HCT116 (cell line): ENCODE measurements around the gene TMEM223. TPM values are rescaled to one million over a fixed set of nuclear protein-coding genes. Genes with fewer than 3 reads are reported as not detected.

Experiments
- ATAC-seq: fragments of 200-7000 bp; cut with Tn5 transposase; 2 replicates; pipeline ENCODE4 v1.9.1; 2020; ENCODE audit warnings: mild to moderate bottlenecking, moderate library complexity
- BruUV-seq: library from RNA; stranded (reverse); fragments of 400-500 nt; replicated peaks from 2 replicates; lab custom pipeline; 2021; lab: Mats Ljungman, UMichigan
- CTCF ChIA-PET: fragments of 300-600 bp; sonication (Branson Sonifier 250); formaldehyde crosslinking; loops from one replicate; lab custom pipeline; 2021; ENCODE audit warnings: antibody characterized with exemption; lab: Charles Lee
- POLR2A ChIA-PET: fragments of 300-600, 350-600 bp; sonication (Branson Sonifier 250); formaldehyde crosslinking; loops from one replicate; lab custom pipeline; 2021; ENCODE audit warnings: antibody characterized with exemption; lab: Charles Lee
- RAD21 ChIA-PET, 2 experiments: fragments of 300-600 bp; sonication (Branson Sonifier 250); formaldehyde crosslinking; loops; one replicate each; lab custom pipeline; 2023; ENCODE audit warnings: low total read pairs in 2 of 2; ENCODE audit not compliant: uncharacterized antibody in 2 of 2, unreplicated experiment in 2 of 2, low non-redundant PET in 1 of 2; lab: Charles Lee
- DNase-seq: peaks from one replicate; pipeline ENCODE4 v3.0.0-alpha.2; 2010; ENCODE audit warnings: low read depth, low spot score
- H2AFZ ChIP-seq: fragments of 200-600 bp; shearing (Covaris generic), sonication (generic); 2 replicates; pipeline ENCODE4 v1.6.1; 2017; ENCODE audit warnings: low read depth, mixed run types, mixed read lengths, antibody characterized with exemption, low read length; ENCODE audit not compliant: poor library complexity, severe bottlenecking
- H3K27ac ChIP-seq: 2 replicates; pipeline ENCODE4 v1.5.1; 2012; ENCODE audit warnings: low read depth, low read length
- H3K27me3 ChIP-seq: fragments of 200-600 bp; sonication (generic); 2 replicates; pipeline ENCODE4 v1.6.1; 2016; ENCODE audit warnings: mixed run types, low read length, mixed read lengths; ENCODE audit not compliant: insufficient read depth
- H3K36me3 ChIP-seq, 2 experiments: fragments of 200-500 bp in 1 of 2; fragments of 200-600 bp in 1 of 2; sonication (Bioruptor generic) in 1 of 2; sonication (generic) in 1 of 2; 2 replicates each; pipeline versions ENCODE4 v1.5.1 to v1.6.1; 2014 to 2016; ENCODE audit warnings: low read length in 2 of 2, inconsistent platforms in 1 of 2, mixed read lengths in 1 of 2, mixed run types in 1 of 2; ENCODE audit not compliant: insufficient read depth in 2 of 2, control insufficient read depth in 1 of 2
- H3K4me1 ChIP-seq, 2 experiments: fragments of 200-600 bp in 1 of 2; sonication (generic) in 1 of 2; 2 replicates each; pipeline versions ENCODE4 v1.5.1 to v1.6.1; 2012 to 2017; ENCODE audit warnings: low read length in 2 of 2, inconsistent platforms in 1 of 2, mild to moderate bottlenecking in 1 of 2, mixed read lengths in 1 of 2, mixed run types in 1 of 2, moderate library complexity in 1 of 2; ENCODE audit not compliant: insufficient read depth in 2 of 2, control insufficient read depth in 1 of 2
- H3K4me2 ChIP-seq: fragments of 200-600 bp; sonication (generic); 2 replicates; pipeline ENCODE4 v1.6.1; 2017; ENCODE audit warnings: mixed run types, low read length, mixed read lengths
- H3K4me3 ChIP-seq, 2 experiments: fragments of 200-600 bp in 1 of 2; sonication (generic) in 1 of 2; replicated peaks in 1 of 2; 2 replicates each; pipeline ENCODE4 v1.5.1; 2011 to 2016; ENCODE audit warnings: low read length in 2 of 2, control low read depth in 1 of 2, low read depth in 1 of 2, mild to moderate bottlenecking in 1 of 2, mixed read lengths in 1 of 2, mixed run types in 1 of 2
- H3K79me2 ChIP-seq: fragments of 200-600 bp; sonication (generic); 2 replicates; pipeline ENCODE4 v1.6.1; 2017; ENCODE audit warnings: mild to moderate bottlenecking, mixed run types, low read length, moderate library complexity, mixed read lengths; ENCODE audit not compliant: insufficient read depth
- H3K9ac ChIP-seq: fragments of 200-600 bp; sonication (generic); 2 replicates; pipeline ENCODE4 v1.6.1; 2016; ENCODE audit warnings: low read length, mixed read lengths
- H3K9me2 ChIP-seq: fragments of 200-600 bp; sonication (generic), shearing (Covaris generic); 2 replicates; pipeline ENCODE4 v1.6.1; 2017; ENCODE audit warnings: mixed run types, mild to moderate bottlenecking, moderate library complexity; ENCODE audit not compliant: insufficient read depth
- H3K9me3 ChIP-seq, 2 experiments: fragments of 200-500 bp in 1 of 2; fragments of 200-600 bp in 1 of 2; sonication (Bioruptor generic) in 1 of 2; sonication (generic) in 1 of 2; 2 replicates each; pipeline ENCODE4 v1.6.1; 2014 to 2017; ENCODE audit warnings: low read length in 2 of 2, mixed read lengths in 2 of 2, inconsistent platforms in 1 of 2, low read depth in 1 of 2, mild to moderate bottlenecking in 1 of 2, mixed run types in 1 of 2, moderate library complexity in 1 of 2; ENCODE audit not compliant: control insufficient read depth in 1 of 2, insufficient read depth in 1 of 2
- H4K20me1 ChIP-seq: fragments of 200-600 bp; sonication (generic), shearing (Covaris generic); 2 replicates; pipeline ENCODE4 v1.6.1; 2017; ENCODE audit warnings: mixed run types, mild to moderate bottlenecking, moderate library complexity; ENCODE audit not compliant: insufficient read depth
- CBX3 ChIP-seq: IDR thresholded peaks from 2 replicates; pipeline ENCODE4 v1.6.1; 2012; ENCODE audit warnings: low read depth
- EGR1 ChIP-seq: IDR thresholded peaks from 2 replicates; pipeline ENCODE4 v1.6.1; 2012; ENCODE audit warnings: low read depth
- FOSL1 ChIP-seq: IDR thresholded peaks from 2 replicates; pipeline ENCODE4 v1.6.1; 2012; ENCODE audit warnings: low read depth
- REST ChIP-seq: IDR thresholded peaks from 2 replicates; pipeline ENCODE4 v1.6.1; 2012; ENCODE audit warnings: low read depth
- SIN3A ChIP-seq: IDR thresholded peaks from 2 replicates; pipeline ENCODE4 v1.6.1; 2012; ENCODE audit warnings: low read depth
- SRF ChIP-seq: IDR thresholded peaks from 2 replicates; pipeline ENCODE4 v1.6.1; 2012; ENCODE audit warnings: low read depth
- TCF7L2 ChIP-seq: IDR thresholded peaks from 2 replicates; pipeline ENCODE4 v1.7.0; 2011; ENCODE audit warnings: borderline replicate concordance, inconsistent platforms; ENCODE audit not compliant: insufficient read depth, insufficient read length; ENCODE audit errors: extremely low read depth
- ZFX ChIP-seq: fragments of 450-650 bp; IDR thresholded peaks from 2 replicates; pipeline ENCODE4 v1.6.1; 2017
- ZNF274 ChIP-seq: fragments of 200-500 bp; sonication (Bioruptor generic); IDR thresholded peaks from 2 replicates; pipeline ENCODE4 v1.6.1; 2014; ENCODE audit warnings: mild to moderate bottlenecking, low read depth, low read length, inconsistent platforms
- intact Hi-C: fragments of 100-400 bp; cut with micrococcal nuclease; formaldehyde crosslinking; loops from 2 replicates; pipeline ENCODE4 v1.10.0; 2022
- microRNA-seq: library from miRNA; unstranded; fragments of <30 nt; microRNA quantifications from one replicate; pipeline ENCODE4, GENCODE V29; 2016; ENCODE audit warnings: borderline number of aligned reads
- total RNA-seq: library from RNA; stranded (reverse); gene quantifications from one replicate; pipeline ENCODE4 v1.2.1, GENCODE V29; 2021; ENCODE audit not compliant: unreplicated experiment

Gene TMEM223
- total RNA-seq, 1 experiment from 2014 or later: 18.4 TPM

GRCh38 chr11:62747475-62748160 is 44.2 kb downstream of the TMEM223 start:
- no peak overlapping the region for H3K4me2 ChIP-seq
- H3K9me3 ChIP-seq: no peaks in the 10 kb centered on the region
- no peaks in the 10 kb centered on the region; a peak in 1 of 4 replicates for H3K4me1 ChIP-seq
- H3K4me3 ChIP-seq: no peak overlapping the region
- no TSS peak for BruUV-seq
- no peak for DNase-seq
- TF ChIP-seq SIN3A (no peak), SRF (no peak), ZNF274 (no peak), REST (no peak), CBX3 (no peak), FOSL1 (no peak), EGR1 (no peak), TCF7L2 (no peak), ZFX (no peak)
- ChIA-PET RAD21 (no interaction called here), POLR2A (interaction anchor here (1.2 kb wide), 1 partner anchor 13 kb away, joined by 3 read pairs; the partner anchor contains the start of gene POLR2G), CTCF (no interaction called here)
- H3K79me2 ChIP-seq: no peaks in the 10 kb centered on the region
- no peaks in the 10 kb centered on the region for H3K27me3 ChIP-seq
- H3K27ac ChIP-seq: no peak overlapping the region
- no peaks in the 10 kb centered on the region for H3K9me2 ChIP-seq
- H3K9ac ChIP-seq: no peak overlapping the region
- no peaks in the 10 kb centered on the region for H3K36me3 ChIP-seq
- no peak for ATAC-seq
- no peaks in the 10 kb centered on the region for H4K20me1 ChIP-seq
- no peak overlapping the region for H2AFZ ChIP-seq
- intact Hi-C loops: no loop called here

Small RNA genes lying within 50 kb of the gene (microRNA-seq; reads per million reads assigned to microRNA genes)
- gene MIR6514 (1.2 reads per million), gene MIR6748 (not detected)

Other genes starting within 250 kb of the TMEM223 start
- gene AHNAK, start 245.2 kb downstream of the TMEM223 start, total RNA-seq: 239 TPM
- 1,901 TPM for gene EEF1G, start 218.1 kb downstream of the TMEM223 start, total RNA-seq
- 49.0 TPM for gene TUT1, start 200.5 kb downstream of the TMEM223 start, total RNA-seq
- 98.9 TPM for gene MTA2, start 190.1 kb downstream of the TMEM223 start, total RNA-seq
- gene EML3, start 179.2 kb downstream of the TMEM223 start, total RNA-seq: 124 TPM
- 2.7 TPM for gene ROM1, start 178.7 kb downstream of the TMEM223 start, total RNA-seq
- 51.2 TPM for gene B3GAT3, start 170.0 kb downstream of the TMEM223 start, total RNA-seq
- 410 TPM for gene GANAB, start 145.4 kb downstream of the TMEM223 start, total RNA-seq
- 29.1 TPM for gene INTS5, start 138.7 kb downstream of the TMEM223 start, total RNA-seq
- 121 TPM for gene C11orf98, start 126.8 kb downstream of the TMEM223 start, total RNA-seq
- 63.5 TPM for gene CSKMT, start 126.7 kb downstream of the TMEM223 start, total RNA-seq
- gene UQCC3, start 120.3 kb downstream of the TMEM223 start, total RNA-seq: 17.9 TPM
- gene LBHD1, start 119.7 kb downstream of the TMEM223 start, total RNA-seq: 14.7 TPM
- 94.2 TPM for gene UBXN1, start 112.9 kb downstream of the TMEM223 start, total RNA-seq
- gene LRRN4CL, start 102.5 kb downstream of the TMEM223 start, total RNA-seq: 0.71 TPM
- gene BSCL2, start 84.6 kb downstream of the TMEM223 start, total RNA-seq: 62.0 TPM
- not detected for gene GNG3, start 84.3 kb downstream of the TMEM223 start, total RNA-seq
- gene HNRNPUL2, start 64.5 kb downstream of the TMEM223 start, total RNA-seq: 45.8 TPM
- 33.3 TPM for gene TTC9C, start 63.5 kb downstream of the TMEM223 start, total RNA-seq
- 11.3 TPM for gene ZBTB3, start 37.8 kb downstream of the TMEM223 start, total RNA-seq
- 109 TPM for gene POLR2G, start 30.4 kb downstream of the TMEM223 start, total RNA-seq
- 24.2 TPM for gene TAF6L, start 20.6 kb downstream of the TMEM223 start, total RNA-seq
- 51.6 TPM for gene TMEM179B, start 4.6 kb downstream of the TMEM223 start, total RNA-seq
- gene NXF1, start 13.4 kb upstream of the TMEM223 start, total RNA-seq: 55.5 TPM
- 29.5 TPM for gene STX5, start 40.0 kb upstream of the TMEM223 start, total RNA-seq
- not detected for gene TEX54, start 40.8 kb upstream of the TMEM223 start, total RNA-seq
- 111 TPM for gene WDR74, start 47.6 kb upstream of the TMEM223 start, total RNA-seq
- 418 TPM for gene SLC3A2, start 88.9 kb upstream of the TMEM223 start, total RNA-seq
- gene CHRM1, start 129.4 kb upstream of the TMEM223 start, total RNA-seq: 0.10 TPM
- not detected for gene SLC22A6, start 193.0 kb upstream of the TMEM223 start, total RNA-seq
- gene SLC22A8, start 223.8 kb upstream of the TMEM223 start, total RNA-seq: not detected